Loucy (cell line): ENCODE results near the gene SLC27A4.

Experiments used
- H2AFZ ChIP-seq: fragments of 200-600 bp; sonication (generic); 2 replicates; pipeline ENCODE4 v1.6.0; 2016; ENCODE audit warnings: antibody characterized with exemption, mild to moderate bottlenecking, low read length, moderate library complexity
- H3F3A ChIP-seq: fragments of 200-600 bp; 2 replicates; pipeline ENCODE4 v1.6.0; 2016; ENCODE audit warnings: antibody characterized with exemption, low read depth, mild to moderate bottlenecking
- H3K27me3 ChIP-seq: fragments of 200-600 bp; sonication (generic); 2 replicates; pipeline ENCODE4 v1.6.1; 2014; ENCODE audit warnings: low read length, mild to moderate bottlenecking; ENCODE audit not compliant: insufficient read depth, poor library complexity, severe bottlenecking
- H3K36me3 ChIP-seq: fragments of 200-600 bp; sonication (generic); 2 replicates; pipeline ENCODE4 v1.6.1; 2016; ENCODE audit warnings: low read length; ENCODE audit not compliant: insufficient read depth
- H3K4me1 ChIP-seq: fragments of 200-600 bp; sonication (generic); 2 replicates; pipeline ENCODE4 v1.5.1; 2014; ENCODE audit warnings: low read length, mild to moderate bottlenecking; ENCODE audit not compliant: insufficient read depth, poor library complexity, severe bottlenecking
- H3K4me2 ChIP-seq: fragments of 200-600 bp; sonication (generic); 2 replicates; pipeline ENCODE4 v1.6.0; 2014; ENCODE audit warnings: antibody characterized with exemption, low read length, low read depth, mild to moderate bottlenecking; ENCODE audit not compliant: poor library complexity, severe bottlenecking
- H3K4me3 ChIP-seq: fragments of 200-600 bp; sonication (generic); 2 replicates; pipeline ENCODE4 v1.5.1; 2014; ENCODE audit warnings: low read length, mild to moderate bottlenecking, mixed read lengths; ENCODE audit not compliant: poor library complexity, severe bottlenecking
- H3K79me2 ChIP-seq: fragments of 200-600 bp; sonication (generic); 2 replicates; pipeline ENCODE4 v1.6.1; 2014; ENCODE audit warnings: low read length; ENCODE audit not compliant: insufficient read depth
- H3K9ac ChIP-seq: fragments of 200-600 bp; sonication (generic); 2 replicates; pipeline ENCODE4 v1.6.0; 2014; ENCODE audit warnings: mild to moderate bottlenecking, low read depth, low read length, moderate library complexity; ENCODE audit not compliant: poor library complexity, severe bottlenecking
- H3K9me2 ChIP-seq: fragments of 200-600 bp; sonication (generic); replicated peaks from 2 replicates; pipeline ENCODE4 v1.6.1; 2016; ENCODE audit warnings: low read depth, low read length, mixed read lengths
- H3K9me3 ChIP-seq: fragments of 200-600 bp; sonication (generic); 2 replicates; pipeline ENCODE4 v1.6.1; 2014; ENCODE audit warnings: mild to moderate bottlenecking, antibody characterized with exemption, low read length, low read depth; ENCODE audit not compliant: insufficient read depth
- H4K20me1 ChIP-seq: fragments of 200-600 bp; sonication (generic); 2 replicates; pipeline ENCODE4 v1.6.0; 2014; ENCODE audit warnings: antibody characterized with exemption, low read length, mild to moderate bottlenecking; ENCODE audit not compliant: insufficient read depth, poor library complexity, severe bottlenecking
- EZH2phosphoT487 ChIP-seq: fragments of 200-600 bp; IDR thresholded peaks from 2 replicates; pipeline ENCODE4 v1.6.1; 2018; ENCODE audit warnings: antibody characterized with exemption, mild to moderate bottlenecking, moderate library complexity, borderline replicate concordance
- TF ChIP-seq, protein P1 (sequence below): fragments of 200-600 bp; sonication (generic); conservative IDR thresholded peaks from 2 replicates; pipeline ENCODE4 v1.5.1; 2014; ENCODE audit warnings: mild to moderate bottlenecking, antibody characterized with exemption, low read length

Gene SLC27A4

GRCh38 chr9:128385496-128386460 is 45.5 kb downstream of the SLC27A4 start:
- Histone ChIP-seq H3K9me3 (no peaks in the 10 kb centered on the region), H3K27me3 (no peaks in the 10 kb centered on the region), H3F3A (no peaks in the 10 kb centered on the region), H3K9ac (no peak overlapping the region), H4K20me1 (no peaks in the 10 kb centered on the region), H3K4me3 (no peak overlapping the region), H3K9me2 (no peaks in the 10 kb centered on the region), H3K4me1 (no peaks in the 10 kb centered on the region), H2AFZ (no peak overlapping the region), H3K36me3 (peaks cover 62% of the 10 kb centered on the region; the same call in 1 of the 2 replicates), H3K79me2 (no peaks in the 10 kb centered on the region; the same call in 1 of the 2 replicates), H3K4me2 (no peak overlapping the region)
- TF ChIP-seq, protein P1, sequence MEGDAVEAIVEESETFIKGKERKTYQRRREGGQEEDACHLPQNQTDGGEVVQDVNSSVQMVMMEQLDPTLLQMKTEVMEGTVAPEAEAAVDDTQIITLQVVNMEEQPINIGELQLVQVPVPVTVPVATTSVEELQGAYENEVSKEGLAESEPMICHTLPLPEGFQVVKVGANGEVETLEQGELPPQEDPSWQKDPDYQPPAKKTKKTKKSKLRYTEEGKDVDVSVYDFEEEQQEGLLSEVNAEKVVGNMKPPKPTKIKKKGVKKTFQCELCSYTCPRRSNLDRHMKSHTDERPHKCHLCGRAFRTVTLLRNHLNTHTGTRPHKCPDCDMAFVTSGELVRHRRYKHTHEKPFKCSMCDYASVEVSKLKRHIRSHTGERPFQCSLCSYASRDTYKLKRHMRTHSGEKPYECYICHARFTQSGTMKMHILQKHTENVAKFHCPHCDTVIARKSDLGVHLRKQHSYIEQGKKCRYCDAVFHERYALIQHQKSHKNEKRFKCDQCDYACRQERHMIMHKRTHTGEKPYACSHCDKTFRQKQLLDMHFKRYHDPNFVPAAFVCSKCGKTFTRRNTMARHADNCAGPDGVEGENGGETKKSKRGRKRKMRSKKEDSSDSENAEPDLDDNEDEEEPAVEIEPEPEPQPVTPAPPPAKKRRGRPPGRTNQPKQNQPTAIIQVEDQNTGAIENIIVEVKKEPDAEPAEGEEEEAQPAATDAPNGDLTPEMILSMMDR: no peak
- no peak for TF ChIP-seq EZH2phosphoT487

- Histone ChIP-seq H3K4me1 (no peaks in the 10 kb centered on the region), H3F3A (no peaks in the 10 kb centered on the region), H3K27me3 (no peaks in the 10 kb centered on the region)
Measured at GRCh38 chr9:128388150-128388549, 47.8 kb downstream of the SLC27A4 start.

DNA sequence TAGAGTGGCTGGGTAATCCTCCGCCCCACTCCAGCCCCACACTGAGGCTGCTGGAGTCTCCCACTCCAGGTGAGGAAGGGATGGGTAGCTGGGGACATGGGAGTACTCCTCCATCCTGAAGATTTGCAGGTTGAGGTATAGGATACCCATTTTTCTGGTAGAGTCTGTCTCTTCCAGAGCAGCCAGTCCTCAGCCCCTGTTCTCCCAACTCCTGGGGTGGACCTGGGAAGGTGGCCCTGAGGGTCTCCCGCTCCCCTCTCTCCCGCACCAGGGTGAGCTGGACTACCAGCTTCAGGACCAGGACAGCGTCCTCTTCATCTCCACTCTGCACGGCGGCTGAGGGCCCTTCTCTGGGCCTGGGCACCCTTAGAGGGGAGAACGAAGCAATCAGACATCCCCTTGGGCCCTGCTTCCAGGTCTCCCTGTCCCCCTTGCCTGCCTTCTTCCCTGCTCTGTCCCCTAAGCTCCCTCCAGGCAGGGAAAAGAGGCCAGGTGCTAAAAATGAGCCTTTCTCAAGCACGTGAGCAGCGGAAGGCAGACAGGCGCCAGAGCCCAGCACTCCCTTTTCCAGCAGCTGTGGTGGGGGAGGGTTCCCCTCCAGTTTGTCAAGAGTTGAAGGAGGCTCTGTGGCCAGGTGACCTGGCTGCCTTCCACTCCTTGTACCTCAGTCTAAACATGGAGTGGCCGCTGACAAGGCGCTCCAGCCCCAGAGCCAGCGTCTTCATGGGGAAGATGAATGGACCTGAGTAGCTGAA is 49.2 kb downstream of the SLC27A4 start:
- H3K36me3 ChIP-seq: peaks cover 54% of the 10 kb centered on the region; the same call in 1 of the 2 replicates
- no peaks in the 10 kb centered on the region for H3K9me2 ChIP-seq
- no peak overlapping the region for H2AFZ ChIP-seq
- no peaks in the 10 kb centered on the region for H3K4me1 ChIP-seq
- H3F3A ChIP-seq: no peaks in the 10 kb centered on the region
- TF ChIP-seq, protein P1: no peak
- TF ChIP-seq EZH2phosphoT487: no peak
- H3K4me3 ChIP-seq: no peak overlapping the region
- no peaks in the 10 kb centered on the region for H4K20me1 ChIP-seq
- no peaks in the 10 kb centered on the region for H3K9me3 ChIP-seq
- no peaks in the 10 kb centered on the region for H3K79me2 ChIP-seq
- H3K4me2 ChIP-seq: no peak overlapping the region
- no peak overlapping the region for H3K9ac ChIP-seq
- no peaks in the 10 kb centered on the region for H3K27me3 ChIP-seq

More at GRCh38 chr9:128388150-128388549, 47.8 kb downstream of the SLC27A4 start:
- no peaks in the 10 kb centered on the region for H3K9me2 ChIP-seq
- H3K9ac ChIP-seq: no peak overlapping the region
- no peak overlapping the region for H2AFZ ChIP-seq
- no peaks in the 10 kb centered on the region for H3K9me3 ChIP-seq
- peaks cover 60% of the 10 kb centered on the region; the same call in 1 of the 2 replicates for H3K36me3 ChIP-seq
- no peaks in the 10 kb centered on the region for H3K79me2 ChIP-seq
- H3K4me2 ChIP-seq: no peak overlapping the region
- no peaks in the 10 kb centered on the region for H4K20me1 ChIP-seq
- TF ChIP-seq EZH2phosphoT487: no peak
- TF ChIP-seq, protein P1: no peak
- no peak overlapping the region for H3K4me3 ChIP-seq
